ENCODE data around the gene KRTAP29-1. TPM values are rescaled to one million over a fixed set of nuclear protein-coding genes. Genes with fewer than 3 reads are reported as not detected.

The KRTAP29-1 gene
- total and polyA plus RNA-seq, 2 experiments from 2014 or later = not detected

DNA sequence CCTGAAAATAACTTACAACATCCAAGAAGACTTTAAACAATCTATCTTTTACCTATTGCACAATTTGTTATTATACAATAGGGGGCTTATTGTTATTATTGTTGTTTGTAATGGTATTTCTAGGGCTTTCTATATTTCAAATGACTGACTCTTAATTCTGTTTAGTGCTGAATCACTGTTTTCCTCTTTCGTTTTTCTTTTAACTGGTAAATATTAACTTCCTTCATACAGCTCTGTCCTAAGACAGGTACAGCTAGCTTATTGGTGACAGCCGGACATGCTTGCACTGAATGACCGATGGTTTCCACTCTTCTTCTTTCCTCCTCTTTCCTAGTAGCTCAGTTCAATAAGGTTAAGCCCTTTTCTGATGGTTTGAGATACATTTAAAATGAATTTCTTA is 15.6 kb downstream of the KRTAP29-1 start:
- H3K9me2 ChIP-seq (ENCODE audit: insufficient read depth) = 0 out of 2 replicates have a peak, but pooled peaks cover 3% of the 10 kb centered on the region
- no peaks in the 10 kb centered on the region for H3K27me3 ChIP-seq (ENCODE audit: insufficient read depth)
- peaks cover 19% of the 10 kb centered on the region for H3K4me1 ChIP-seq (ENCODE audit: insufficient read depth)
- no peaks in the 10 kb centered on the region for H3F3A ChIP-seq (replicated peaks; ENCODE audit: low read depth)
- no peaks in the 10 kb centered on the region for H3K27me3 Mint-ChIP-seq (ENCODE audit: insufficient read depth, low read depth, poor library complexity)
- ATAC-seq (no peak), DNase-seq (ENCODE audit: low spot score) (no peak)
- no peaks in the 10 kb centered on the region for H3K79me2 ChIP-seq (replicated peaks; ENCODE audit: insufficient read depth)
- no peak overlapping the region for H3K27ac ChIP-seq (ENCODE audit: low read depth)
- no peaks in the 10 kb centered on the region for H3K36me3 ChIP-seq (ENCODE audit: insufficient read depth)
- no peak overlapping the region for H3K4me3 ChIP-seq
- no peak overlapping the region for H3K4me2 ChIP-seq
- no peaks in the 10 kb centered on the region for H3K36me3 Mint-ChIP-seq (ENCODE audit: low read depth)
- H3K4me1 Mint-ChIP-seq = peaks cover 18% of the 10 kb centered on the region
- H3K4me3 Mint-ChIP-seq = no peak overlapping the region
- no peaks in the 10 kb centered on the region for H4K20me1 ChIP-seq (replicated peaks; ENCODE audit: insufficient read depth)
- TF ChIP-seq CREB1 (CRISPR knock-in tag; IDR thresholded peaks at IDR 0.05; ENCODE audit: low read depth) (no peak), JUNB (IDR thresholded peaks at IDR 0.05; ENCODE audit: unreplicated experiment) (no peak), POLR2AphosphoS5 (IDR thresholded peaks at IDR 0.05; ENCODE audit: low read depth) (no peak), ZNF331 (CRISPR knock-in tag; IDR thresholded peaks at IDR 0.05; ENCODE audit: low read depth) (no peak), EZH2phosphoT487 (IDR thresholded peaks at IDR 0.05; ENCODE audit: unreplicated experiment) (no peak), ZNF114 (CRISPR knock-in tag; IDR thresholded peaks at IDR 0.05) (no peak), STAT1 (IDR thresholded peaks at IDR 0.05; ENCODE audit: unreplicated experiment) (no peak), NANOG (IDR thresholded peaks at IDR 0.05; ENCODE audit: borderline replicate concordance) (no peak), EZH2 (IDR thresholded peaks at IDR 0.05; ENCODE audit: low read depth, unreplicated experiment) (no peak)
- TF ChIP-seq, protein P1, sequence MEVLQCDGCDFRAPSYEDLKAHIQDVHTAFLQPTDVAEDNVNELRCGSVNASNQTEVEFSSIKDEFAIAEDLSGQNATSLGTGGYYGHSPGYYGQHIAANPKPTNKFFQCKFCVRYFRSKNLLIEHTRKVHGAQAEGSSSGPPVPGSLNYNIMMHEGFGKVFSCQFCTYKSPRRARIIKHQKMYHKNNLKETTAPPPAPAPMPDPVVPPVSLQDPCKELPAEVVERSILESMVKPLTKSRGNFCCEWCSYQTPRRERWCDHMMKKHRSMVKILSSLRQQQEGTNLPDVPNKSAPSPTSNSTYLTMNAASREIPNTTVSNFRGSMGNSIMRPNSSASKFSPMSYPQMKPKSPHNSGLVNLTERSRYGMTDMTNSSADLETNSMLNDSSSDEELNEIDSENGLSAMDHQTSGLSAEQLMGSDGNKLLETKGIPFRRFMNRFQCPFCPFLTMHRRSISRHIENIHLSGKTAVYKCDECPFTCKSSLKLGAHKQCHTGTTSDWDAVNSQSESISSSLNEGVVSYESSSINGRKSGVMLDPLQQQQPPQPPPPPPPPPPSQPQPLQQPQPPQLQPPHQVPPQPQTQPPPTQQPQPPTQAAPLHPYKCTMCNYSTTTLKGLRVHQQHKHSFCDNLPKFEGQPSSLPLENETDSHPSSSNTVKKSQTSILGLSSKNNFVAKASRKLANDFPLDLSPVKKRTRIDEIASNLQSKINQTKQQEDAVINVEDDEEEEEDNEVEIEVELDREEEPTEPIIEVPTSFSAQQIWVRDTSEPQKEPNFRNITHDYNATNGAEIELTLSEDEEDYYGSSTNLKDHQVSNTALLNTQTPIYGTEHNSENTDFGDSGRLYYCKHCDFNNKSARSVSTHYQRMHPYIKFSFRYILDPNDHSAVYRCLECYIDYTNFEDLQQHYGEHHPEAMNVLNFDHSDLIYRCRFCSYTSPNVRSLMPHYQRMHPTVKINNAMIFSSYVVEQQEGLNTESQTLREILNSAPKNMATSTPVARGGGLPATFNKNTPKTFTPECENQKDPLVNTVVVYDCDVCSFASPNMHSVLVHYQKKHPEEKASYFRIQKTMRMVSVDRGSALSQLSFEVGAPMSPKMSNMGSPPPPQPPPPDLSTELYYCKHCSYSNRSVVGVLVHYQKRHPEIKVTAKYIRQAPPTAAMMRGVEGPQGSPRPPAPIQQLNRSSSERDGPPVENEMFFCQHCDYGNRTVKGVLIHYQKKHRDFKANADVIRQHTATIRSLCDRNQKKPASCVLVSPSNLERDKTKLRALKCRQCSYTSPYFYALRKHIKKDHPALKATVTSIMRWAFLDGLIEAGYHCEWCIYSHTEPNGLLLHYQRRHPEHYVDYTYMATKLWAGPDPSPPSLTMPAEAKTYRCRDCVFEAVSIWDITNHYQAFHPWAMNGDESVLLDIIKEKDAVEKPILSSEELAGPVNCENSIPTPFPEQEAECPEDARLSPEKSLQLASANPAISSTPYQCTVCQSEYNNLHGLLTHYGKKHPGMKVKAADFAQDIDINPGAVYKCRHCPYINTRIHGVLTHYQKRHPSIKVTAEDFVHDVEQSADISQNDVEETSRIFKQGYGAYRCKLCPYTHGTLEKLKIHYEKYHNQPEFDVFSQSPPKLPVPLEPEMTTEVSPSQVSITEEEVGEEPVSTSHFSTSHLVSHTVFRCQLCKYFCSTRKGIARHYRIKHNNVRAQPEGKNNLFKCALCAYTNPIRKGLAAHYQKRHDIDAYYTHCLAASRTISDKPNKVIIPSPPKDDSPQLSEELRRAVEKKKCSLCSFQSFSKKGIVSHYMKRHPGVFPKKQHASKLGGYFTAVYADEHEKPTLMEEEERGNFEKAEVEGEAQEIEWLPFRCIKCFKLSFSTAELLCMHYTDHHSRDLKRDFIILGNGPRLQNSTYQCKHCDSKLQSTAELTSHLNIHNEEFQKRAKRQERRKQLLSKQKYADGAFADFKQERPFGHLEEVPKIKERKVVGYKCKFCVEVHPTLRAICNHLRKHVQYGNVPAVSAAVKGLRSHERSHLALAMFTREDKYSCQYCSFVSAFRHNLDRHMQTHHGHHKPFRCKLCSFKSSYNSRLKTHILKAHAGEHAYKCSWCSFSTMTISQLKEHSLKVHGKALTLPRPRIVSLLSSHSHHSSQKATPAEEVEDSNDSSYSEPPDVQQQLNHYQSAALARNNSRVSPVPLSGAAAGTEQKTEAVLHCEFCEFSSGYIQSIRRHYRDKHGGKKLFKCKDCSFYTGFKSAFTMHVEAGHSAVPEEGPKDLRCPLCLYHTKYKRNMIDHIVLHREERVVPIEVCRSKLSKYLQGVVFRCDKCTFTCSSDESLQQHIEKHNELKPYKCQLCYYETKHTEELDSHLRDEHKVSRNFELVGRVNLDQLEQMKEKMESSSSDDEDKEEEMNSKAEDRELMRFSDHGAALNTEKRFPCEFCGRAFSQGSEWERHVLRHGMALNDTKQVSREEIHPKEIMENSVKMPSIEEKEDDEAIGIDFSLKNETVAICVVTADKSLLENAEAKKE (CRISPR knock-in tag; IDR thresholded peaks at IDR 0.05) = no peak
- TF ChIP-seq, protein P2, sequence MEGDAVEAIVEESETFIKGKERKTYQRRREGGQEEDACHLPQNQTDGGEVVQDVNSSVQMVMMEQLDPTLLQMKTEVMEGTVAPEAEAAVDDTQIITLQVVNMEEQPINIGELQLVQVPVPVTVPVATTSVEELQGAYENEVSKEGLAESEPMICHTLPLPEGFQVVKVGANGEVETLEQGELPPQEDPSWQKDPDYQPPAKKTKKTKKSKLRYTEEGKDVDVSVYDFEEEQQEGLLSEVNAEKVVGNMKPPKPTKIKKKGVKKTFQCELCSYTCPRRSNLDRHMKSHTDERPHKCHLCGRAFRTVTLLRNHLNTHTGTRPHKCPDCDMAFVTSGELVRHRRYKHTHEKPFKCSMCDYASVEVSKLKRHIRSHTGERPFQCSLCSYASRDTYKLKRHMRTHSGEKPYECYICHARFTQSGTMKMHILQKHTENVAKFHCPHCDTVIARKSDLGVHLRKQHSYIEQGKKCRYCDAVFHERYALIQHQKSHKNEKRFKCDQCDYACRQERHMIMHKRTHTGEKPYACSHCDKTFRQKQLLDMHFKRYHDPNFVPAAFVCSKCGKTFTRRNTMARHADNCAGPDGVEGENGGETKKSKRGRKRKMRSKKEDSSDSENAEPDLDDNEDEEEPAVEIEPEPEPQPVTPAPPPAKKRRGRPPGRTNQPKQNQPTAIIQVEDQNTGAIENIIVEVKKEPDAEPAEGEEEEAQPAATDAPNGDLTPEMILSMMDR (conservative IDR thresholded peaks at IDR 0.05; ENCODE audit: low read depth in 2 of 2) = no peak
- TF ChIP-seq, protein P3, sequence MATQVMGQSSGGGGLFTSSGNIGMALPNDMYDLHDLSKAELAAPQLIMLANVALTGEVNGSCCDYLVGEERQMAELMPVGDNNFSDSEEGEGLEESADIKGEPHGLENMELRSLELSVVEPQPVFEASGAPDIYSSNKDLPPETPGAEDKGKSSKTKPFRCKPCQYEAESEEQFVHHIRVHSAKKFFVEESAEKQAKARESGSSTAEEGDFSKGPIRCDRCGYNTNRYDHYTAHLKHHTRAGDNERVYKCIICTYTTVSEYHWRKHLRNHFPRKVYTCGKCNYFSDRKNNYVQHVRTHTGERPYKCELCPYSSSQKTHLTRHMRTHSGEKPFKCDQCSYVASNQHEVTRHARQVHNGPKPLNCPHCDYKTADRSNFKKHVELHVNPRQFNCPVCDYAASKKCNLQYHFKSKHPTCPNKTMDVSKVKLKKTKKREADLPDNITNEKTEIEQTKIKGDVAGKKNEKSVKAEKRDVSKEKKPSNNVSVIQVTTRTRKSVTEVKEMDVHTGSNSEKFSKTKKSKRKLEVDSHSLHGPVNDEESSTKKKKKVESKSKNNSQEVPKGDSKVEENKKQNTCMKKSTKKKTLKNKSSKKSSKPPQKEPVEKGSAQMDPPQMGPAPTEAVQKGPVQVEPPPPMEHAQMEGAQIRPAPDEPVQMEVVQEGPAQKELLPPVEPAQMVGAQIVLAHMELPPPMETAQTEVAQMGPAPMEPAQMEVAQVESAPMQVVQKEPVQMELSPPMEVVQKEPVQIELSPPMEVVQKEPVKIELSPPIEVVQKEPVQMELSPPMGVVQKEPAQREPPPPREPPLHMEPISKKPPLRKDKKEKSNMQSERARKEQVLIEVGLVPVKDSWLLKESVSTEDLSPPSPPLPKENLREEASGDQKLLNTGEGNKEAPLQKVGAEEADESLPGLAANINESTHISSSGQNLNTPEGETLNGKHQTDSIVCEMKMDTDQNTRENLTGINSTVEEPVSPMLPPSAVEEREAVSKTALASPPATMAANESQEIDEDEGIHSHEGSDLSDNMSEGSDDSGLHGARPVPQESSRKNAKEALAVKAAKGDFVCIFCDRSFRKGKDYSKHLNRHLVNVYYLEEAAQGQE (IDR thresholded peaks at IDR 0.05; ENCODE audit: unreplicated experiment) = no peak
- TF ChIP-seq, protein P4, sequence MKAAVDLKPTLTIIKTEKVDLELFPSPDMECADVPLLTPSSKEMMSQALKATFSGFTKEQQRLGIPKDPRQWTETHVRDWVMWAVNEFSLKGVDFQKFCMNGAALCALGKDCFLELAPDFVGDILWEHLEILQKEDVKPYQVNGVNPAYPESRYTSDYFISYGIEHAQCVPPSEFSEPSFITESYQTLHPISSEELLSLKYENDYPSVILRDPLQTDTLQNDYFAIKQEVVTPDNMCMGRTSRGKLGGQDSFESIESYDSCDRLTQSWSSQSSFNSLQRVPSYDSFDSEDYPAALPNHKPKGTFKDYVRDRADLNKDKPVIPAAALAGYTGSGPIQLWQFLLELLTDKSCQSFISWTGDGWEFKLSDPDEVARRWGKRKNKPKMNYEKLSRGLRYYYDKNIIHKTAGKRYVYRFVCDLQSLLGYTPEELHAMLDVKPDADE (IDR thresholded peaks at IDR 0.05) = no peak
- H2AFZ ChIP-seq = no peak overlapping the region
- no peaks in the 10 kb centered on the region for H3K9me3 Mint-ChIP-seq
- no peak overlapping the region for H3K27ac Mint-ChIP-seq
